ENCODE results near the gene ZNF581.

ZNF581 gene

DNA sequence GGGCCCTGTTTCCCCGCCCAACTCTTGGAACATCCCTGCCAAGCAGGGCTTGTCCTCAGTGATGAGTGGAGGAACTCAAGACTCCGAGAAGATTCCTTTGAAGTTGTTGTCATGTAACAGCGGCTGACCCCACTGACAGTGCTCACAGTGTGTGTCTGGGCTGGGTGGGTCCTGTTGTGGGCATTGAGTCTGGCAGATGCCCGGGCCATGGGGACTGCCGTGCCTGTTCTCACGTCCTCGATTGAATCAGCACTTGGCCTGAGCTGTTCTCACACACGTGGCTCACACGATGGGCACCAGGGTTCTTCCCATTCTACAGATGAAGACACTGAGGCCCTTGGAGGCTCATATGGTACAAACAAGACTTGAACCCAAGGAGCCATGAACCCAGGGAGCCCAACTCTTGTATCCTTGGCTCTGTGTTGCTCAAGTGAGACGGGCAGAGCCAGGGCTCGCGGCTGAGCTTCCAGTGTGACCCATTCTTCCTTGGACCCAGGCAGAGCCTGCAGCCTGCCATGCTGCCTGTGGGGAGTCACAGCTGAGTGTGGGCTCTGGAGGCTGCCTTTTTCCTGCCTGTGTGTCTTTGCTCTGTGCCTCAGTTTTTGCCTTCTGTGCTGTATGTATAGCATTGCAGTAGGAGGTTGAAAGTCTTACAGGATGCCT lies 23.0 kb downstream of the ZNF581 start:
- ChIA-PET POLR2A (no interaction called here), CTCF (interaction anchor here (1.1 to 2.3 kb wide), 3 partner anchors 10 to 13 kb away, joined by 3 to 8 read pairs (median 8); no protein-coding TSS in a partner anchor)
- no peak overlapping the region for H3K4me3 ChIP-seq (ENCODE audit: low read depth, low read length)
- no peak for TF ChIP-seq CTCF (IDR thresholded peaks at IDR 0.05; ENCODE audit: insufficient read depth, low read length, missing control alignments)
- no peak for DNase-seq (ENCODE audit: low read depth, low spot score)

- ChIA-PET POLR2A (no interaction called here), CTCF (interaction anchor here (1.9 to 2.3 kb wide), 3 partner anchors 10 to 34 kb away, joined by 4 to 8 read pairs (median 8); no protein-coding TSS in a partner anchor)
- no peak overlapping the region for H3K4me3 ChIP-seq (ENCODE audit: low read depth, low read length)
- DNase-seq (ENCODE audit: low read depth, low spot score), result no peak
- TF ChIP-seq CTCF (IDR thresholded peaks at IDR 0.05; ENCODE audit: insufficient read depth, low read length, missing control alignments), result no peak
These were observed 23.5 kb downstream of the ZNF581 start for GRCh38 chr19:55667006-55667381.

DNA sequence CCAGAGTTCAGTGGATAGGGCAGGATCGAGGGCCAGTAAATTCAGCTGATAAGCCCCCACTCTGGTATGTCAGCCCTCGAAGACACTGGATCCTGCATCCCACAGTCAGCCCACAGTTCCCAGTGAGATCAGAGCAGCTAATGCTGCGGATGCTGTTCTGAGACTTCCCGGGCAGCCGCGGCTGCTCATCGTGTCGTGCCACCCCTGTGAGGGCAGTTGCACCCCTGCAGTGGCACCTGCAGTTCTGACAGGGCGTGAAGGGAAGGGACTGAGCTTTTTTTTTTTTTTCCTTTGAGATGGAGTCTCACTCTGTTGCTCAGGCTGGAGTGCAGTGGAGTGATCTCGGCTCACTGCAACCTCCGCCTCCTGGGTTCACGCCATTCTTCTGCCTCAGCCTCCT lies 24.1 kb downstream of the ZNF581 start:
- POLR2A ChIA-PET, result no interaction called here
- CTCF ChIA-PET, result interaction anchor here (1.9 to 2.3 kb wide), 3 partner anchors 11 to 35 kb away, joined by 4 to 8 read pairs (median 8); no protein-coding TSS in a partner anchor
- no peak for DNase-seq (ENCODE audit: low read depth, low spot score)
- no peak for TF ChIP-seq CTCF (IDR thresholded peaks at IDR 0.05; ENCODE audit: insufficient read depth, low read length, missing control alignments)
- no peak overlapping the region for H3K4me3 ChIP-seq (ENCODE audit: low read depth, low read length)

GRCh38 chr19:55667958-55668357 lies 24.5 kb downstream of the ZNF581 start:
- POLR2A ChIA-PET, result no interaction called here
- DNase-seq (ENCODE audit: low read depth, low spot score), result no peak
- TF ChIP-seq CTCF (IDR thresholded peaks at IDR 0.05; ENCODE audit: insufficient read depth, low read length, missing control alignments), result no peak
- H3K4me3 ChIP-seq (ENCODE audit: low read depth, low read length), result no peak overlapping the region
- CTCF ChIA-PET, result interaction anchor here (1.9 to 2.3 kb wide), 3 partner anchors 11 to 35 kb away, joined by 4 to 8 read pairs (median 8); no protein-coding TSS in a partner anchor

- DNase-seq (ENCODE audit: low read depth, low spot score), result no peak
- H3K4me3 ChIP-seq (ENCODE audit: low read depth, low read length), result no peak overlapping the region
- TF ChIP-seq CTCF (IDR thresholded peaks at IDR 0.05; ENCODE audit: insufficient read depth, low read length, missing control alignments), result no peak
- CTCF ChIA-PET, result interaction anchor here (0.7 to 1.9 kb wide), 3 partner anchors 9 to 244 kb away, joined by 3 to 4 read pairs (median 4); no protein-coding TSS in a partner anchor
- POLR2A ChIA-PET, result no interaction called here
These were observed 25.3 kb downstream of the ZNF581 start for GRCh38 chr19:55668603-55669348.
